GM12865 (cell line): Measurements from ENCODE around the gene EMILIN1.

Experiments used
- DNase-seq: peaks from one replicate; pipeline ENCODE4 v3.0.0; 2010; ENCODE audit warnings: low read depth
- H3K4me3 ChIP-seq: 2 replicates; pipeline ENCODE4 v1.5.1; 2011; ENCODE audit warnings: mild to moderate bottlenecking, low read depth, low read length, control low read depth
- TF ChIP-seq, protein P1 (sequence below): IDR thresholded peaks from 2 replicates; pipeline ENCODE4 v1.5.1; 2011; ENCODE audit warnings: low read length, control low read depth, low read depth, inconsistent platforms; ENCODE audit not compliant: insufficient read depth; ENCODE audit errors: missing control alignments

Gene EMILIN1

DNA sequence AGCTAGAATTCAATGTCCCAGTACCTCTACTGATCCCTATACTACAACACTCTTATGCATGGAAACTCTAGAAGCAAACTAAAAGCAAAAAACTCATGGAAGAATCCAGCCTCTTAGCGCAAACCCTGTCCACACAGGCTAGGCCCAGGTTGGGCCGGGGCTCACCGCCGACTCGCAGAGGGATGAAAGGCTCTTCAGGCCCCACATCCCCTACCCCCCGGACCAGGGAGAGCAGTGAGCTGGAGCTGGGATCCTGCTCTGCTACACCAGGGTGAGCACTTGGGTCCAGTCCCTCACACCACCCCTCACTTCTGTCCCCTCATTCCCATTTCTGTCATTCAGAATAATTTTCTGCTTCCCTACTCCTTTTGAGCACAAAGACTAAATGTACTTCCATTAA, 9.0 kb upstream of the EMILIN1 start:
- no peak for DNase-seq
- TF ChIP-seq, protein P1, sequence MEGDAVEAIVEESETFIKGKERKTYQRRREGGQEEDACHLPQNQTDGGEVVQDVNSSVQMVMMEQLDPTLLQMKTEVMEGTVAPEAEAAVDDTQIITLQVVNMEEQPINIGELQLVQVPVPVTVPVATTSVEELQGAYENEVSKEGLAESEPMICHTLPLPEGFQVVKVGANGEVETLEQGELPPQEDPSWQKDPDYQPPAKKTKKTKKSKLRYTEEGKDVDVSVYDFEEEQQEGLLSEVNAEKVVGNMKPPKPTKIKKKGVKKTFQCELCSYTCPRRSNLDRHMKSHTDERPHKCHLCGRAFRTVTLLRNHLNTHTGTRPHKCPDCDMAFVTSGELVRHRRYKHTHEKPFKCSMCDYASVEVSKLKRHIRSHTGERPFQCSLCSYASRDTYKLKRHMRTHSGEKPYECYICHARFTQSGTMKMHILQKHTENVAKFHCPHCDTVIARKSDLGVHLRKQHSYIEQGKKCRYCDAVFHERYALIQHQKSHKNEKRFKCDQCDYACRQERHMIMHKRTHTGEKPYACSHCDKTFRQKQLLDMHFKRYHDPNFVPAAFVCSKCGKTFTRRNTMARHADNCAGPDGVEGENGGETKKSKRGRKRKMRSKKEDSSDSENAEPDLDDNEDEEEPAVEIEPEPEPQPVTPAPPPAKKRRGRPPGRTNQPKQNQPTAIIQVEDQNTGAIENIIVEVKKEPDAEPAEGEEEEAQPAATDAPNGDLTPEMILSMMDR: no peak
- no peak overlapping the region for H3K4me3 ChIP-seq

DNA sequence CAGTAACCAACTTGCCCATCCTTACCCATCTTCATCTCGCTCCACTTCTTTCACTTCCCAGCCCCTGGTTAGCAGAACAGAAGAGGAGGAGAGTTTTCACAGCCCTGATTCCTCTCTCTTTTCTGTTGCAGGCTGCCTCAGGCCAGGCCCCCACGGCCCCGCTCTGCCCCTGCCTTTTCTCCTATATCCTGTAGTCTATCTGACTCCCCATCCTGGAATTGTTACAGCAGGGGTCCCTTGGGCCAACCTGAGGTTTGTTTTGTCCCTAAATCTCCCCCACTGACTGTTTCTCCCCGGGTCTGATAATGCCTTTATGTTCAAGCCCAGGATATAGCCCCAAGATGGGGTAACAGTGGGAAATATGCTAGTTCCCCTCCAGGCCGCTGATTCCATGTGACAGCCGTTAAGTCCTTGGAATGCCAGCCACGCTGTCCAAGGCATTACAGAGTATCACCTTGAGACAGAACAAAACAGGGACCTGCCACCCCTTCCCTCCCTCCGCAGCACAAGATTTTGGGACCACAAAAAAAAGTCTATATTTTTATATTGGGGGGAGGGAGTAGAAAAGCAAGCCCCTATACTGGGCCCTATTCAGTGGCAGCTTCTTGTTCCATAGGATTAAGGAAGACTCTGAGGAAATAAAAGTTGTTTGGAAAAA, 8.3 kb upstream of the EMILIN1 start:
- TF ChIP-seq, protein P1: no peak

DNA sequence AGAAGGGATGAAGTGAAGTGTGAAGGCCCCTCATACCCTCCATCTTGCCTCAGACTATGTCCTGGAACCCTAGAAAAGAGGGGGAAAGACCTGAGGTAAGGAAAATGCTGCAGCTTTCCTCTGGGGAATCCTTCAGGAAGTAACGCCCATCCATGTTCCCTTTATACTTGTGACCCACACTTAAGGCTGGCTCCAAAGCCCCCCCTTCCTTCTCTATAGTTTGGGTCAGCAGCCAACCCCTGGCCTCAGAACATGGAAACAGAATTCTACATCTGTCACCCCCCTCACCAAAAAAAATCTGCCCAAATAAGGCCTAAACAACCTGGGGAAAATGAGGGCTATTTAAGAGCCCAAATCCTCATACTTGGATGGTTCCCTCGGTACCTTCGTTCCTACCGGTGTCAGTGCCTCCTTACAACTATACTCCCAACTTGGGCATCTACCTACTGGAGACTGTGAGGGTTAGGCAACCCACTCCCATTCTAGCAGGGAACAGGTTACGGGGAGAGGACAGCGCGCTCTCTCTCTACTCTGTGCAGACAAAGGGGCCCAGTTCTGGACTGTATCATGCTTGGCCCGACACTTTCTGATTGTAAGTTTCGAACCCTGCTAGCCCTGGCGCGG, 7.7 kb upstream of the EMILIN1 start:
- DNase-seq: no peak
- H3K4me3 ChIP-seq: peak overlapping the region; percentile 70
- TF ChIP-seq, protein P1: no peak

More for the DNA sequence above, 8.3 kb upstream of the EMILIN1 start:
- DNase-seq: no peak
- H3K4me3 ChIP-seq: peak overlapping the region; percentile 70

DNA sequence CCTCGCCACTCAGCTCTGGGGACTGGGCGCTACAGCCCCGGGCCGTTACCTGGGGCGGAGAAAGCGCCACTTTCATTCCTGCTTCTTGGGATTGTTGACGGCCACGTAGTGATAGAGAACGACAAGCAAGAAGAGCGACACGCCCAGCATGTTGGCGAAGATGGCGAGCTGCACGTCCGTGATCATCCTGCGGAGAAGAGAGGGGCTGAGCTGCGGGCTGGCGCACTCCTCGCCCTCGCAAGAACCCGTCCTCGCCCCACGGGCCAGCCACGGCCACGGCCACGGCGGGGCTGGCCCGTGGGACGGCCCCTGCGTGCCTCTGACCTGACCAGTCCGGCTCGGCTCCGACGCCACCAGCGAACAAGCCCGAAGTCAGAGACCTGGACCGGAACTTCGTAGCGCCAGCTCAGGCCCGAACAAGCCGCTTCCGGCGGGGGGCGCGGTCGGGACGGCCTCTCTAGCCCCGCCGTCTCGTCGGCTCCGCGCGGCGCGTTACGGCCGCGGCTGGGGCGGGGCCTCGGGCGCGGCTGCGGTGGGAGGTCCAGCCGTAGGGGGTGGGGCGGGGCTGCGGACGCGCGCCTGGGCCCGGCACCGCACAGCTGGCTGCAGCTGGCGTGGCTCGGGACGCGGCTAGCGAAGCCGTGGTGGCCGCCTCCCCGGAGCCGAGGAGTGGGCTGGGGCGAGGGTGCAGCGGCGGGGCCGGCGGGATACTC, 7.0 kb upstream of the EMILIN1 start, which contains the start of gene OST4:
Gene OST4 (minus strand): TSS at position 378 of the 713 bp plus-strand sequence.
- peak within 1 kb of the TSS; percentile 73 for H3K4me3 ChIP-seq
- DNase-seq: peak; percentile 96
- TF ChIP-seq, protein P1: no peak

DNA sequence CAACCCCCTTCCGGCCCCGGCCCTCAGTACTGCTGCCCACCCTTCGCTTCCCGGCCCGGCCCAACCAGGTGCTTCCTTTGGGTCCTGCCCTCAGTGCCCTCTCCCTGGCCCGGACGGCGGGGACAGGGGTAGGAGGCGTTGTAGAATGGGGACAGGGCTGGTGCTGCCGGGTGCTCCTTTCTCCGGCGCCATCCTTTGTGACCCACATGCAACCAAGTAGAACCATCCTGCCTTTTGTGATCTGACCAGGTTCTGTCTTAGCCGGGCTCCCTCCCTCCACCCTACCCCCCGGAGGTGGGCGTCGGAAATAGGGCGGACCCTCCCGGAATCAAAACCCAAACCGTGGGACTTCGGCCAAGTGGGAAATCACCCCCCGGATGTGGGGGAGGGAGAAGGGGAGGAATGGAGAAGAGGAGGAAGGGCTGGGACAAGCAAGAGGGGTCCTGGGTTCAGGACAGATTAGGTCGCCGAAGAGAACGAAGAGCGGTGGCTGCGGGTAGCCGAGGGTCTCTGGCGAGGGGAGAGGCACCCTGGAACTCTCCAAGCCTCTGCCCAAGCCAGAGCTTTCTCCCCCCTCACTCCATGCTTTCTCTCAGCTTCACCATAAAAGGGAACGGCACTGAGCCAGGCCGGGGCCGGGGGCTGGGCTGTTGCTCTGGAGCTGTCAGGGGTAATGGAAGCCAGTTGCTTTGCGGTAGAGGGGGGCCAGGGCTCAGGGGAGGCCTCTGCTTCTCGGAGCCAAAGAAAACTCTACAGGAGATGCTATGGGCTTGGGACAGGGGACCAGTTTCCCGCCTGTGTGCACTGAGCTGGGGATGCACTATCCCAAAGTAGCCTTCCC, 6.2 kb upstream of the EMILIN1 start:
- TF ChIP-seq, protein P1: no peak

DNA sequence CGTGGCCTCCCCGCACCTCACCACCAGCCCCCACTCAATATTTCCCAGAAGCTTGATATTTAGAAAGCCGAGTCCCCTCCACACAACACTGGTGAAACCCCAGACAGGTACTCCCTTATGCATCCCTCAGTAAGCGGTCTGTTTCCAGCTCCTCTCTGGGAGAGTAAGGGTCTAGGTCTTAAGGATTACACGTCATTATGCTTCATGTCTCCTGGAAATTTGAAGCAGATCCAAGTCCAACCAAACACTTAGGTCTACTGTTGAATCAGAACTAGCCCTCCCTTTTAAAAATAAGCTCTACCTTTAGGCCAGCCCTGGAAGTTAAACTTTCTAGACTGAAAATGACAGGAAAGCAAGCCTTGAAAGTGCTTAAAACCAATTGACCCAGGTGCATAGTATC, 5.5 kb upstream of the EMILIN1 start:
- DNase-seq: no peak
- TF ChIP-seq, protein P1: no peak
- peak overlapping the region; percentile 73 for H3K4me3 ChIP-seq

More for the DNA sequence above, 6.2 kb upstream of the EMILIN1 start:
- DNase-seq: peak; percentile 69
- peak overlapping the region; percentile 73 for H3K4me3 ChIP-seq
